Lower lobe of right lung (tissue), 2 donors: ENCODE results near the gene SPRR1A. TPM values are rescaled to one million over a fixed set of nuclear protein-coding genes. Genes with fewer than 3 reads are reported as not detected.

Experiments used
- ATAC-seq, 2 donors: fragments of 200-7000 bp; cut with Tn5 transposase; one replicate each; pipeline ENCODE4 v1.9.1; 2020 to 2022; ENCODE audit warnings: mild to moderate bottlenecking in 2 of 2, moderate library complexity in 2 of 2
- DNase-seq: peaks from one replicate; pipeline ENCODE4 v3.0.0-alpha.2; 2020
- H3K27ac ChIP-seq: fragments of 200-600 bp; one replicate; pipeline ENCODE4 v1.8.0; 2022
- H3K27me3 ChIP-seq: fragments of 200-600 bp; one replicate; pipeline ENCODE4 v1.8.0; 2022; ENCODE audit warnings: low read depth
- H3K36me3 ChIP-seq: fragments of 200-600 bp; one replicate; pipeline ENCODE4 v1.8.0; 2022; ENCODE audit warnings: mild to moderate bottlenecking
- H3K4me1 ChIP-seq: fragments of 200-600 bp; one replicate; pipeline ENCODE4 v1.8.0; 2022
- H3K4me3 ChIP-seq: fragments of 200-600 bp; one replicate; pipeline ENCODE4 v1.8.0; 2022; ENCODE audit warnings: mild to moderate bottlenecking
- H3K9me3 ChIP-seq: fragments of 200-600 bp; one replicate; pipeline ENCODE4 v1.8.0; 2022
- intact Hi-C: fragments of 100-400 bp; cut with DNase I; formaldehyde crosslinking; loops from one replicate; pipeline ENCODE4 v1.11.0; 2022
- total RNA-seq: library from RNA; stranded (reverse); fragmentation: NEBNext Ultra II Directional; extraction: Animal tissue kit (Norgen Biotek cat#: 25700); gene quantifications from one replicate; pipeline ENCODE4 v1.2.1, GENCODE V29; 2021
- TF ChIP-seq, protein P1 (sequence below): fragments of 200-600 bp; IDR thresholded peaks from one replicate; pipeline ENCODE4 v1.8.0; 2022; ENCODE audit warnings: antibody characterized with exemption, mild to moderate bottlenecking
- donor health status: DM: no; HTN: yes; CAD: no; lungs with severe emphysema.

SPRR1A gene
- total RNA-seq, 1 donor from 2014 or later: not detected

DNA sequence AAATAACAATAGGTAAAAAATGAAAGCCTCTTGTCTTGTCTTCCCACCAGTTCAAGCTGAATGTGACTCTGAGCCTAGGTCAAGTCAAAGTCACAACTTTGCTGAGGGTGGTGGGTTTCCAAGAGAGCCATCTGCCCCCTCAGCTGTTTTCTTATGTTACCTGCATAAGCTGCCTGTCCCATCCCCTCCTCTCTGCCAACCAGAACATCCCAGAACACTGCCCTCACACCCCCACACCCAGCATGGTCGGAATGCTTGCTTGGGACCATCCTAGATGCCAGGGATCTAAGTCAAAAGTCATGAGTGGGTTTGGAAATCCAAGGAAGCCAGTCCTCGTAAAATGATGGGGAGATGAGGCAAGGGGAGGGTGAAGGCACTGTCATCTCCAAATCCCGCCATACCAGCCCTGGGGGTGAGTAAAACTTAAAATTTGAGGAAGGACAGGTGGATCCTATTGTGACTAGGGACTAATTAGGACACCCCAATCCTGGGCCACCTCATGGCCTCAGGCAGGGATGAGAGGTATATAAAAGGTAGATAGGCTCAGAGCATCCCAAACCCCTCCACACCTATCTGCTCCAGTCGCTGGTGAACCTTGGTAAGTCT is 37.1 kb upstream of the SPRR1A start, which contains the start of gene SPRR5:
Gene SPRR5, plus strand, starts transcription at position 556 of the 606 bp plus-strand sequence. CDS start 1,349 bp downstream, outside the sequence.
- DNase-seq (no peak), ATAC-seq (no peak)
- no peaks in the 10 kb centered on the region for H3K4me1 ChIP-seq
- intact Hi-C loops: no loop called here
- no peaks in the 10 kb centered on the region for H3K36me3 ChIP-seq
- peaks cover 3% of the 10 kb centered on the region for H3K27me3 ChIP-seq
- no peak within 1 kb of the TSS for H3K4me3 ChIP-seq
- H3K9me3 ChIP-seq: no peaks in the 10 kb centered on the region
- no peak within 1 kb of the TSS for H3K27ac ChIP-seq
- TF ChIP-seq, protein P1, sequence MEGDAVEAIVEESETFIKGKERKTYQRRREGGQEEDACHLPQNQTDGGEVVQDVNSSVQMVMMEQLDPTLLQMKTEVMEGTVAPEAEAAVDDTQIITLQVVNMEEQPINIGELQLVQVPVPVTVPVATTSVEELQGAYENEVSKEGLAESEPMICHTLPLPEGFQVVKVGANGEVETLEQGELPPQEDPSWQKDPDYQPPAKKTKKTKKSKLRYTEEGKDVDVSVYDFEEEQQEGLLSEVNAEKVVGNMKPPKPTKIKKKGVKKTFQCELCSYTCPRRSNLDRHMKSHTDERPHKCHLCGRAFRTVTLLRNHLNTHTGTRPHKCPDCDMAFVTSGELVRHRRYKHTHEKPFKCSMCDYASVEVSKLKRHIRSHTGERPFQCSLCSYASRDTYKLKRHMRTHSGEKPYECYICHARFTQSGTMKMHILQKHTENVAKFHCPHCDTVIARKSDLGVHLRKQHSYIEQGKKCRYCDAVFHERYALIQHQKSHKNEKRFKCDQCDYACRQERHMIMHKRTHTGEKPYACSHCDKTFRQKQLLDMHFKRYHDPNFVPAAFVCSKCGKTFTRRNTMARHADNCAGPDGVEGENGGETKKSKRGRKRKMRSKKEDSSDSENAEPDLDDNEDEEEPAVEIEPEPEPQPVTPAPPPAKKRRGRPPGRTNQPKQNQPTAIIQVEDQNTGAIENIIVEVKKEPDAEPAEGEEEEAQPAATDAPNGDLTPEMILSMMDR: no peak

DNA sequence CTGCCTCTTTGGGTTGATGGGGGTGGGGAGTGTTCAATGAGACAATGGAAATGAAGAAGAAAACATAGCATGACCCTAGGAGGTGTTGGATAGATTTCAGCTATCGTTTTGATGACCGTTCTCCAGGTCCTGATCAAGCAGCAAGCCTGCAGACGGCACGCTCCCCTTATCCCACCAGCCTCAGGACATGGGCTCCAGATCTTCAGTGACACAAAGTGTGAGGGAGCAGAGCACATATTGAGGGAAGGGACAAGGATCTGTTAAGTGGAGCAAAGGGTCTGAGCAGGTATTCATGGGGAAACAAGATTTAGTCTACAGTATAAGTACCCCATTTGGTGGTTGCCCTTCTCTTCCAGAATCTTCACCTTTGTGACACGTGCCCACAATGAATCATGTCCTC is 32.2 kb upstream of the SPRR1A start:
- TF ChIP-seq, protein P1: no peak
- DNase-seq: no peak
- no peaks in the 10 kb centered on the region for H3K4me1 ChIP-seq
- no peak for ATAC-seq
- no peaks in the 10 kb centered on the region for H3K36me3 ChIP-seq
- H3K4me3 ChIP-seq: no peak overlapping the region
- no peak overlapping the region for H3K27ac ChIP-seq
- intact Hi-C loops: no loop called here
- H3K27me3 ChIP-seq: no peaks in the 10 kb centered on the region
- no peaks in the 10 kb centered on the region for H3K9me3 ChIP-seq

- H3K9me3 ChIP-seq: no peaks in the 10 kb centered on the region
- TF ChIP-seq, protein P1: no peak
- no peaks in the 10 kb centered on the region for H3K27me3 ChIP-seq
- DNase-seq (no peak), ATAC-seq (no peak)
- H3K4me3 ChIP-seq: no peak overlapping the region
- intact Hi-C loops: no loop called here
- no peaks in the 10 kb centered on the region for H3K4me1 ChIP-seq
- no peak overlapping the region for H3K27ac ChIP-seq
- H3K36me3 ChIP-seq: no peaks in the 10 kb centered on the region
Observed at GRCh38 chr1:152953761-152954160, 30.1 kb upstream of the SPRR1A start.

- H3K4me1 ChIP-seq: no peaks in the 10 kb centered on the region
- H3K27ac ChIP-seq: no peak overlapping the region
- no peak overlapping the region for H3K4me3 ChIP-seq
- ATAC-seq (no peak), DNase-seq (no peak)
- TF ChIP-seq, protein P1: no peak
- H3K36me3 ChIP-seq: no peaks in the 10 kb centered on the region
- intact Hi-C loops: no loop called here
- no peaks in the 10 kb centered on the region for H3K9me3 ChIP-seq
- H3K27me3 ChIP-seq: no peaks in the 10 kb centered on the region
Observed at GRCh38 chr1:152954436-152954835, 29.4 kb upstream of the SPRR1A start.

DNA sequence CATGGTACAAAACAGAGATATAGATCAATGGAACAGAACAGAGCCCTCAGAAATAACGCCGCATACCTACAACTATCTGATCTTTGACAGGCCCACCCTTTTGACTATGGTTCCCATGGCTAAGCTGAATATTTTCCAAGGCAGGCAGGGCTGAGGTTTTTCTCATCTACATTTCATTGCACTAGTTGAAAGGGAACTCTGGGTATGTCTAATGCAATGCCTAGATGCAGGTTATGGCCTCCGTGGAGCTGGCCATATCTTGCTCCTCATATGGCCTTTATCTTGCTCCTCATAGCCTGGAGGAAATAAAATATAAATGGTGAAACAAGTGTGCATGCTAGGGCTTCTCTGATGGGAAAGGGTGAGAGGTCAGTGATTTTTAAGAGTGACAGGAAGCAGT is 26.3 kb upstream of the SPRR1A start:
- H3K9me3 ChIP-seq: no peaks in the 10 kb centered on the region
- DNase-seq: no peak
- H3K27ac ChIP-seq: no peak overlapping the region
- H3K4me3 ChIP-seq: no peak overlapping the region
- no peaks in the 10 kb centered on the region for H3K36me3 ChIP-seq
- no peak for ATAC-seq
- intact Hi-C loops: no loop called here
- no peaks in the 10 kb centered on the region for H3K4me1 ChIP-seq
- no peaks in the 10 kb centered on the region for H3K27me3 ChIP-seq
- TF ChIP-seq, protein P1: no peak
